ENCODE results near the gene PCCA.

PCCA gene

GRCh38 chr13:100532836-100533435 is 444.0 kb downstream of the PCCA start:
- no peak overlapping the region for H3K4me3 ChIP-seq (ENCODE audit: insufficient read depth in 1 of 2, low read depth in 1 of 2, low read length in 2 of 2)
- no peak overlapping the region for H2AK5ac ChIP-seq (ENCODE audit: low read length, severe bottlenecking)
- WGBS: 97% methylated on average over 14 of the region's 14 CpGs
- H2BK12ac ChIP-seq (ENCODE audit: low read length in 2 of 2): no peak overlapping the region
- no peak overlapping the region for H4K91ac ChIP-seq (ENCODE audit: low read length)
- H3K27ac ChIP-seq (ENCODE audit: low read length, poor library complexity, severe bottlenecking): no peak overlapping the region
- no peak overlapping the region for H3K9ac ChIP-seq (ENCODE audit: low read length)
- no peaks in the 10 kb centered on the region for H3K9me3 ChIP-seq (ENCODE audit: control insufficient read depth, low read length)
- H3K79me1 ChIP-seq (replicated peaks; ENCODE audit: low read length, poor library complexity, severe bottlenecking): peaks cover 5% of the 10 kb centered on the region
- H3K23ac ChIP-seq (ENCODE audit: low read length in 2 of 2): no peak overlapping the region
- H3K18ac ChIP-seq (ENCODE audit: low read depth in 1 of 2, low read length in 2 of 2): no peak overlapping the region
- H3K36me3 ChIP-seq (ENCODE audit: control insufficient read depth in 1 of 2, insufficient read depth in 2 of 2, low read depth in 1 of 2, low read length in 2 of 2): peaks cover 29 to 67% of the 10 kb centered on the region in 2 experiments
- H2BK15ac ChIP-seq (ENCODE audit: low read depth, poor library complexity, severe bottlenecking): no peak overlapping the region
- H3K4me1 ChIP-seq (ENCODE audit: control insufficient read depth, insufficient read depth, low read depth, low read length): peaks cover 2% of the 10 kb centered on the region
- H2BK5ac ChIP-seq (ENCODE audit: low read depth, low read length, poor library complexity, severe bottlenecking): no peak overlapping the region
- H4K8ac ChIP-seq (ENCODE audit: low read length): no peak overlapping the region
- H3K4me2 ChIP-seq (ENCODE audit: low read length, poor library complexity, severe bottlenecking): no peak overlapping the region
- no peak overlapping the region for H3K4ac ChIP-seq (ENCODE audit: low read depth in 1 of 2, low read length in 2 of 2)
- H3K27me3 ChIP-seq (ENCODE audit: control insufficient read depth in 1 of 2, insufficient read depth in 1 of 2, low read length in 2 of 2): no peaks in the 10 kb centered on the region
- no peak overlapping the region for H2BK120ac ChIP-seq (ENCODE audit: low read depth, low read length)
- no peak overlapping the region for H3K14ac ChIP-seq (ENCODE audit: low read length in 2 of 2)
- no peak overlapping the region for H2AFZ ChIP-seq (ENCODE audit: low read depth, low read length)
- no peak for DNase-seq

- WGBS: 94% methylated on average over 19 of the region's 19 CpGs
Observed at GRCh38 chr13:100533588-100534041, 444.7 kb downstream of the PCCA start.

GRCh38 chr13:100534147-100534843 is 445.4 kb downstream of the PCCA start:
- H2AFZ ChIP-seq (ENCODE audit: low read depth, low read length): no peak overlapping the region
- H3K4me3 ChIP-seq (ENCODE audit: insufficient read depth in 1 of 2, low read depth in 1 of 2, low read length in 2 of 2): no peak overlapping the region
- no peak overlapping the region for H3K23ac ChIP-seq (ENCODE audit: low read length in 2 of 2)
- no peak overlapping the region for H3K9ac ChIP-seq (ENCODE audit: low read length)
- no peak overlapping the region for H3K27ac ChIP-seq (ENCODE audit: low read length, poor library complexity, severe bottlenecking)
- no peaks in the 10 kb centered on the region for H3K27me3 ChIP-seq (ENCODE audit: control insufficient read depth in 1 of 2, insufficient read depth in 1 of 2, low read length in 2 of 2)
- no peaks in the 10 kb centered on the region for H3K9me3 ChIP-seq (ENCODE audit: control insufficient read depth, low read length)
- H2BK12ac ChIP-seq (ENCODE audit: low read length in 2 of 2): no peak overlapping the region
- no peak overlapping the region for H2BK120ac ChIP-seq (ENCODE audit: low read depth, low read length)
- WGBS: 91% methylated on average over 13 of the region's 13 CpGs
- H3K79me1 ChIP-seq (replicated peaks; ENCODE audit: low read length, poor library complexity, severe bottlenecking): no peaks in the 10 kb centered on the region
- H3K4me2 ChIP-seq (ENCODE audit: low read length, poor library complexity, severe bottlenecking): no peak overlapping the region
- no peak overlapping the region for H2AK5ac ChIP-seq (ENCODE audit: low read length, severe bottlenecking)
- no peak overlapping the region for H4K8ac ChIP-seq (ENCODE audit: low read length)
- H3K18ac ChIP-seq (ENCODE audit: low read depth in 1 of 2, low read length in 2 of 2): no peak overlapping the region
- DNase-seq: no peak
- no peak overlapping the region for H2BK5ac ChIP-seq (ENCODE audit: low read depth, low read length, poor library complexity, severe bottlenecking)
- no peak overlapping the region for H2BK15ac ChIP-seq (ENCODE audit: low read depth, poor library complexity, severe bottlenecking)
- peaks cover 18 to 57% of the 10 kb centered on the region in 2 experiments for H3K36me3 ChIP-seq (ENCODE audit: control insufficient read depth in 1 of 2, insufficient read depth in 2 of 2, low read depth in 1 of 2, low read length in 2 of 2)
- peaks cover 2% of the 10 kb centered on the region for H3K4me1 ChIP-seq (ENCODE audit: control insufficient read depth, insufficient read depth, low read depth, low read length)
- H4K91ac ChIP-seq (ENCODE audit: low read length): no peak overlapping the region
- H3K4ac ChIP-seq (ENCODE audit: low read depth in 1 of 2, low read length in 2 of 2): no peak overlapping the region
- no peak overlapping the region for H3K14ac ChIP-seq (ENCODE audit: low read length in 2 of 2)

More at GRCh38 chr13:100533588-100534041, 444.7 kb downstream of the PCCA start:
- H3K79me1 ChIP-seq (replicated peaks; ENCODE audit: low read length, poor library complexity, severe bottlenecking): peaks cover 3% of the 10 kb centered on the region
- H3K4me2 ChIP-seq (ENCODE audit: low read length, poor library complexity, severe bottlenecking): no peak overlapping the region
- H3K27me3 ChIP-seq (ENCODE audit: control insufficient read depth in 1 of 2, insufficient read depth in 1 of 2, low read length in 2 of 2): no peaks in the 10 kb centered on the region
- H3K4me3 ChIP-seq (ENCODE audit: insufficient read depth in 1 of 2, low read depth in 1 of 2, low read length in 2 of 2): no peak overlapping the region
- H3K14ac ChIP-seq (ENCODE audit: low read length in 2 of 2): no peak overlapping the region
- H4K91ac ChIP-seq (ENCODE audit: low read length): no peak overlapping the region
- H3K27ac ChIP-seq (ENCODE audit: low read length, poor library complexity, severe bottlenecking): no peak overlapping the region
- H2BK15ac ChIP-seq (ENCODE audit: low read depth, poor library complexity, severe bottlenecking): no peak overlapping the region
- H4K8ac ChIP-seq (ENCODE audit: low read length): no peak overlapping the region
- H2BK12ac ChIP-seq (ENCODE audit: low read length in 2 of 2): no peak overlapping the region
- H3K23ac ChIP-seq (ENCODE audit: low read length in 2 of 2): no peak overlapping the region
- no peak overlapping the region for H3K18ac ChIP-seq (ENCODE audit: low read depth in 1 of 2, low read length in 2 of 2)
- H3K9me3 ChIP-seq (ENCODE audit: control insufficient read depth, low read length): no peaks in the 10 kb centered on the region
- H2BK5ac ChIP-seq (ENCODE audit: low read depth, low read length, poor library complexity, severe bottlenecking): no peak overlapping the region
- DNase-seq: no peak
- no peak overlapping the region for H3K9ac ChIP-seq (ENCODE audit: low read length)
- H3K4ac ChIP-seq (ENCODE audit: low read depth in 1 of 2, low read length in 2 of 2): no peak overlapping the region
- H3K36me3 ChIP-seq (ENCODE audit: control insufficient read depth in 1 of 2, insufficient read depth in 2 of 2, low read depth in 1 of 2, low read length in 2 of 2): peaks cover 25 to 64% of the 10 kb centered on the region in 2 experiments
- H2AFZ ChIP-seq (ENCODE audit: low read depth, low read length): no peak overlapping the region
- H3K4me1 ChIP-seq (ENCODE audit: control insufficient read depth, insufficient read depth, low read depth, low read length): peaks cover 2% of the 10 kb centered on the region
- no peak overlapping the region for H2BK120ac ChIP-seq (ENCODE audit: low read depth, low read length)
- no peak overlapping the region for H2AK5ac ChIP-seq (ENCODE audit: low read length, severe bottlenecking)

GRCh38 chr13:100534911-100535310 is 446.0 kb downstream of the PCCA start:
- no peak overlapping the region for H2BK120ac ChIP-seq (ENCODE audit: low read depth, low read length)
- no peak overlapping the region for H3K23ac ChIP-seq (ENCODE audit: low read length in 2 of 2)
- peaks cover 2% of the 10 kb centered on the region for H3K4me1 ChIP-seq (ENCODE audit: control insufficient read depth, insufficient read depth, low read depth, low read length)
- peak overlapping the region; percentile 48 for H3K9ac ChIP-seq (ENCODE audit: low read length)
- no peaks in the 10 kb centered on the region for H3K27me3 ChIP-seq (ENCODE audit: control insufficient read depth in 1 of 2, insufficient read depth in 1 of 2, low read length in 2 of 2)
- H3K18ac ChIP-seq (ENCODE audit: low read depth in 1 of 2, low read length in 2 of 2): no peak overlapping the region
- no peak overlapping the region for H2BK15ac ChIP-seq (ENCODE audit: low read depth, poor library complexity, severe bottlenecking)
- peaks cover 12 to 51% of the 10 kb centered on the region in 2 experiments for H3K36me3 ChIP-seq (ENCODE audit: control insufficient read depth in 1 of 2, insufficient read depth in 2 of 2, low read depth in 1 of 2, low read length in 2 of 2)
- H4K91ac ChIP-seq (ENCODE audit: low read length): no peak overlapping the region
- no peak overlapping the region for H3K27ac ChIP-seq (ENCODE audit: low read length, poor library complexity, severe bottlenecking)
- H2AK5ac ChIP-seq (ENCODE audit: low read length, severe bottlenecking): no peak overlapping the region
- H3K4me2 ChIP-seq (ENCODE audit: low read length, poor library complexity, severe bottlenecking): no peak overlapping the region
- WGBS: 96% methylated on average over 4 of the region's 6 CpGs
- DNase-seq: no peak
- H3K4ac ChIP-seq (ENCODE audit: low read depth in 1 of 2, low read length in 2 of 2): no peak overlapping the region
- H3K14ac ChIP-seq (ENCODE audit: low read length in 2 of 2): no peak overlapping the region
- H4K8ac ChIP-seq (ENCODE audit: low read length): no peak overlapping the region
- no peak overlapping the region for H2BK12ac ChIP-seq (ENCODE audit: low read length in 2 of 2)
- H3K9me3 ChIP-seq (ENCODE audit: control insufficient read depth, low read length): no peaks in the 10 kb centered on the region
- H3K4me3 ChIP-seq (ENCODE audit: insufficient read depth in 1 of 2, low read depth in 1 of 2, low read length in 2 of 2): no peak overlapping the region
- H2AFZ ChIP-seq (ENCODE audit: low read depth, low read length): no peak overlapping the region
- H2BK5ac ChIP-seq (ENCODE audit: low read depth, low read length, poor library complexity, severe bottlenecking): no peak overlapping the region
- no peaks in the 10 kb centered on the region for H3K79me1 ChIP-seq (replicated peaks; ENCODE audit: low read length, poor library complexity, severe bottlenecking)

Measured in mesenchymal stem cell (in vitro differentiated cells and primary cell).